22Rv1 (cell line): Measurements from ENCODE around the gene UNC93B1.

Source experiments
- ZFX ChIP-seq: fragments of 450-650 bp; IDR thresholded peaks from 2 replicates; pipeline ENCODE4 v1.6.1; 2017; ENCODE audit warnings: antibody characterized with exemption, borderline replicate concordance
- TF ChIP-seq, protein P1 (sequence below): fragments of 450-650 bp; IDR thresholded peaks from 2 replicates; pipeline ENCODE4 v1.5.1; 2017; ENCODE audit warnings: mild to moderate bottlenecking

DNA sequence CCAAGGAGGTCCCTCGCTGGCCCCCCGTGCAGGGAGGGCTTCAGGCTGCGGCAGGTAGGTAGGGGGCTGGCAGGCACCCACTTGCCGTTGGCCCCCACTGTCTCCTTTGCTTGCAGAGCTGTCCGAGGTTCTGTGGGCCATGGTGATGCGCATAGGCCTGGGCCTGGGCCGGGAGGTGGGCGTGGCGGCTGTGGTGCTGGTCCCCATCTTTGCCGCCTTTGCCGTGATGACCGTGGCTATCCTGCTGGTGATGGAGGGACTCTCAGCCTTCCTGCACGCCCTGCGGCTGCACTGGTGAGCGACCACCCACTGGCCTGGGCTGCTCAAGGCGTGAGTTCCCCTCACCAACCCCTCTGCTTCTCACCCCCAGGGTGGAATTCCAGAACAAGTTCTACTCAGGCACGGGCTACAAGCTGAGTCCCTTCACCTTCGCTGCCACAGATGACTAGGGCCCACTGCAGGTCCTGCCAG is 46.5 kb upstream of the UNC93B1 start:
- TF ChIP-seq, protein P1, sequence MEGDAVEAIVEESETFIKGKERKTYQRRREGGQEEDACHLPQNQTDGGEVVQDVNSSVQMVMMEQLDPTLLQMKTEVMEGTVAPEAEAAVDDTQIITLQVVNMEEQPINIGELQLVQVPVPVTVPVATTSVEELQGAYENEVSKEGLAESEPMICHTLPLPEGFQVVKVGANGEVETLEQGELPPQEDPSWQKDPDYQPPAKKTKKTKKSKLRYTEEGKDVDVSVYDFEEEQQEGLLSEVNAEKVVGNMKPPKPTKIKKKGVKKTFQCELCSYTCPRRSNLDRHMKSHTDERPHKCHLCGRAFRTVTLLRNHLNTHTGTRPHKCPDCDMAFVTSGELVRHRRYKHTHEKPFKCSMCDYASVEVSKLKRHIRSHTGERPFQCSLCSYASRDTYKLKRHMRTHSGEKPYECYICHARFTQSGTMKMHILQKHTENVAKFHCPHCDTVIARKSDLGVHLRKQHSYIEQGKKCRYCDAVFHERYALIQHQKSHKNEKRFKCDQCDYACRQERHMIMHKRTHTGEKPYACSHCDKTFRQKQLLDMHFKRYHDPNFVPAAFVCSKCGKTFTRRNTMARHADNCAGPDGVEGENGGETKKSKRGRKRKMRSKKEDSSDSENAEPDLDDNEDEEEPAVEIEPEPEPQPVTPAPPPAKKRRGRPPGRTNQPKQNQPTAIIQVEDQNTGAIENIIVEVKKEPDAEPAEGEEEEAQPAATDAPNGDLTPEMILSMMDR = no peak
- TF ChIP-seq ZFX = no peak
